HG02943 (cell line): ENCODE results near the gene MDM4.
"Not testable (repeated sequence)": the region's sequence is repeated elsewhere in the genome, so short reads cannot be mapped to it uniquely, and the experiment has no call there.

Experiments
- ATAC-seq: cut with Tn5 transposase; IDR thresholded peaks from one replicate; pipeline ENCODE4 v1.9.1; 2021; ENCODE audit warnings: mild to moderate bottlenecking, low read depth, moderate library complexity; ENCODE audit not compliant: unreplicated experiment

MDM4 gene, protein sequence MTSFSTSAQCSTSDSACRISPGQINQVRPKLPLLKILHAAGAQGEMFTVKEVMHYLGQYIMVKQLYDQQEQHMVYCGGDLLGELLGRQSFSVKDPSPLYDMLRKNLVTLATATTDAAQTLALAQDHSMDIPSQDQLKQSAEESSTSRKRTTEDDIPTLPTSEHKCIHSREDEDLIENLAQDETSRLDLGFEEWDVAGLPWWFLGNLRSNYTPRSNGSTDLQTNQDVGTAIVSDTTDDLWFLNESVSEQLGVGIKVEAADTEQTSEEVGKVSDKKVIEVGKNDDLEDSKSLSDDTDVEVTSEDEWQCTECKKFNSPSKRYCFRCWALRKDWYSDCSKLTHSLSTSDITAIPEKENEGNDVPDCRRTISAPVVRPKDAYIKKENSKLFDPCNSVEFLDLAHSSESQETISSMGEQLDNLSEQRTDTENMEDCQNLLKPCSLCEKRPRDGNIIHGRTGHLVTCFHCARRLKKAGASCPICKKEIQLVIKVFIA

DNA sequence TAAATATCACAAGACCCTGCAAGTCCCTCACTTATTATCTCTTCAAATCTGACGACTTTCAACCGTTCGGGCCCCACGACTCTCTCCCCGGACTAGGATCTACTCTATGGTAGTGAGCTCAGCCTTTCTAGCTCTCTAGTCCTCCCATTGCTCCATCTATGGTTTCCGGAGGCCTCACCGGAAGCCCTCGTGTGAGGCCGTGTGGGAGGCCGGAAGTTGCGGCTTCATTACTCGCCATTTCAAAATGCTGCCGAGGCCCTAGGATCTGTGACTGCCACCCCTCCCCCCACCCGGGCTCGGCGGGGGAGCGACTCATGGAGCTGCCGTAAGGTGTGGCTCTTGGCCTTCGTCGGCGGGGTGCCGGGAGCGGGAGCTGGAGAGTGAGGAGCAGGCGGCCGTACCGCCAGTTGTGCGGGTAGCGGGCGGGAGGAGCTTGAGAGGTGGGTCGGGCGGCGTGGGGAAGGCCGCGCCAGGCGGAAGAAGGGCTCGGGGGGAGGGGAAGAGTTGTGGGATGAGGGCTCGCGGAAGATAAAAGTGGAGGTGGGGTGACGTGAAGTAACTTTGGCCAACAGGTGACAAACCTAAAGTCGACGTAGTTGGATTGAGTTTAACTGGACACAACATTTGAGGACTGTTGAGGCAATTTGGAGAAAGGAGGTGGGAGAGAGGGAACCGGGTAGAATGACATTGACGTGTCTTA is at the start of gene MDM4:
TSS of gene MDM4 (plus strand) at position 227 of the 700 bp plus-strand sequence. CDS start 9,113 bp downstream, outside the sequence.
- ATAC-seq = peak; percentile 78

DNA sequence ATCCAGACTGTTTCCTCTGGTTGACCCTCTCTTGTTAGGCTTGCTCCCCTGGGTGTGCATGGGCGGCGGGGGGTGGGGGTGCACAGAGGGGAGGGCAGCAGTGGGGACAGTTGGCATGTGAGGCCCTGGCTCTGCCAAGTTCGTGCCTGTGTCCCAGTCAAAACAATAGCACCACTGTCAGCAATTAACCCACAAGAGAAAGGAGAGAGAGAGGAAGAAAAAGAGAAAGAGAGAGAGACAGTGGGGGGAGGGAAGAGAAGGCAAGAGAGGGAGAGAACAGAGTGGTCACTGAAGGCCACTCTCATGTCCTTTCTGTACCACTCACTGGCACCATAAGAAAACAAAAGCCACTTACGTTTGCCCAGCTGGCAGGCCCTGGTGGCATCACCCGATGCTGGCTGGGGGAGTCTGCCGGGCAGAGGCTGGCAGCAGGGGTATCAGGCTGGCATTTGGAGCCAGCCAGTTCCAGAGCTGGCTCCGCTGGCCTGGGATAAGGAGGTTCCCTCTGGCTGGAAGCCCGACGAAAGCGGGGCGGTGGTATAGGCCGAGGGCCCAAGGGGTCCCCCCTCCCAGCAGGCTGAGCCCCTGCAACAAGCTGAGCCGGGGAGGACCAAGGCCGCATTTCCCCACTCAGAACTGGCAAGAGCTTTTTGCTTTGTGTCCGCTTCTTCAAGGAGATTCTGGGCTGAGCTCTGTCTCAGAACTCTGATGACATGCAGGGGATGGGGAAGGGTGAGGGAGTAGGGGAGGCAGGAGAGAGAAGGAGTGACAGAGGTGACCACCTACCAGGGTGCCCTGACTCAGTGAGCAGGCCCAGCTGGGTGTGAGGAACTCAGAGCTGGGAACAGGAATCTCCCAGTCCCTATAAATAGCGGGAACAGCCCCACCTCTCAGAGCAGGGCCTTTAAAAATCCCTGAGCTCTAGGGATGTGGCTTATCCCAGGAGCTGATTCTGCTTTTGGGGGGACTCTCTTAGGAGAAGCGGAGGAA is 49.5 kb upstream of the MDM4 start:
- no peak for ATAC-seq

DNA sequence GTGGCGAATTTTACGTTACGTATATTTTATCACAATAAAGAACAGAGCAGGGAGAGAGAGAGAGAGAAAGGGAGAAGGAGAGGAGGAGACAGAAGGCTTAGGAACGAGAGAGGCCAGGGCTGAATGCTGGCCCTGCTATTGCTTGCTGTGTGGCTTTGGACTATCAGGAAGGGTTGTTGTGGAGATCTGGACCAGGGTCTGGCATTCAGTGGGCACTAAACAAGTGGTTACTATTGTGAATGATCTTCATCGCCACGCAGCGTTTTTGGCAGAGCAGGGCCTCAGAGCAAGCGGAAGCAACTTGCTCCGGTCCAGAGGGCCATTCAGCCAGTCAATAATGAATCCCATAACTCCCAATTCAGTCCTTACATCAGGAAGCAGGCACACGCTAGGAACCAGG is 48.0 kb upstream of the MDM4 start:
- ATAC-seq = no peak

DNA sequence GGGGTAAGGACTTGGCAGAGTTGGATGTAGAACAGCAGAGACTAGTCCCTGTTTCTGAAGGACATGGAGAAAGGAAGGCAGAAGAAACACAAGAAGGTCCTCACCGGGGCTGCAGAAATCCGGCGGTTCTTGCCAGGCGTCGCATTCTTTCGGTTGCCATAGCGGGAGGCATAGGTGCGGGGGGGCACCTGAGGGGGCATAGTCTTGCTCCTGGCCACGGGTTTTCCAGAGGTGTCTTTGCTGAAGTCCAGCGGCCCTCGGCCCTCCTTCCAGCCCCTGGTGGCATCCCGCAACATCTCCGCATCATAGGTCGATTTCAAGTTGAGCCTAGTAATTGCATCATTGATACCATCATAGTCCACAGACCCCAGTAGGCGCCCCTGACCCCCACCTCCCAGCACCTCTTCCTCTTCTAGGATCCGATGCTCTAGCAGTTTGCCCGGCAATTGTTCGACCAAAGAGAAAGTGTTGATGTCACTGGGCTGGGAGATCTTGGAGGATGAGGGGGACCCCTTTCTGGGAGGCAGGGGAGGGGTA is 47.4 kb upstream of the MDM4 start:
- ATAC-seq = no peak

DNA sequence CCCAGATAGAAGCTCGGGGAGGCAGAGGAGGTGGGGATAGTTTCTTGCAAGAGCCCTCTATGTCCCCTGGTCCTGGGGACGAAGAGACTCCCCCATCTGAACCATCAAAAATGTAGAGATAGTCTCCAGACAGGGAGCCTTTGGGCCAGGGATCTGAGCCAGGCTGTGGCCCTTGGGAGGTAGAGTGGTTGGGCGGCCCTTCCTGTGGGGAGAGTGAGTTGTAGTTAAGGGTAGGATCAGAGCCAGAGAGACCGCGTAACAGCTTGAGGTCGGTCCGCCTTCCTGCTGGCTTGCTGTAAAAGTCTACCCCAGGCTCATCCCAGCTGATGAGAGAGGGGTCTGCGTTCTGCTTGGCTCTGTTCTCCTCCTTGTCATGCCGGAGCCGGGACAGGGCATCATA is 46.9 kb upstream of the MDM4 start:
- ATAC-seq = no peak

DNA sequence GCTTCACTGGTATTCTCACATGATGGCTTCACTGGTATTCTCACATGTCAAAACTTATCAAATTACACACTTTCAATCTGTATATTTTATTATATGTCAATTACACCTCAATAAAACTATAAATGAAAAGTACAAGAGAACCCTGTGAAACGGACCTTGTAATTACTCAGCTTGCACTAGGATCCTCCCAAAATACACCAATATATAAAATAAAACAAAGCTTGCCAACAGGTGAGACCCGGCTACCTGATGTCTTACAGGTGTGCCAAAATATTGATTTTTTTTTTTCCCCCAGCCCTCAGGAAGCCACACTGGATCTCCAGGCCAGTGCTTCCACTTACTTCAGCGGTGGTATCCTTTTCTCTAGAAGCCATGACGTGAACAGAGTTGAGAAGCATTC is 44.5 kb upstream of the MDM4 start:
- ATAC-seq = no peak

DNA sequence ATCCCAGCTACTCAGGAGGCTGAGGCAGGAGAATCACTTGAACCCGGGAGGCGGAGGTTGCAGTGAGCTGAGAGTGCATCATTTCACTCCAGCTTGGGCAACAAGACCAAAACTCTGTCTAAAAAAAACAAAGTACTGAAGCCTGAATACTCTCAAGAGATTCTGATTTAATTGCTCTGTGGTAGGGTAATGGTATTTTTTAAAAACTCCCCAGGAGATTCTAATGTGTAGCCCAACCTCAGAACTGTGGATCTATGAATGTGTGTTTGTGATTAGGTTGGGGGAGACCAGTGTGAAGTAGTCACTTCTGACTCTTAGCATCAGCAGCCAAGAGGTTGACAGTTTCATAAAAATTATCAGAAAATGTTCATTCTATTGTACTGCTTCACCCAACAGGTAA is 43.5 kb upstream of the MDM4 start:
- no peak for ATAC-seq

DNA sequence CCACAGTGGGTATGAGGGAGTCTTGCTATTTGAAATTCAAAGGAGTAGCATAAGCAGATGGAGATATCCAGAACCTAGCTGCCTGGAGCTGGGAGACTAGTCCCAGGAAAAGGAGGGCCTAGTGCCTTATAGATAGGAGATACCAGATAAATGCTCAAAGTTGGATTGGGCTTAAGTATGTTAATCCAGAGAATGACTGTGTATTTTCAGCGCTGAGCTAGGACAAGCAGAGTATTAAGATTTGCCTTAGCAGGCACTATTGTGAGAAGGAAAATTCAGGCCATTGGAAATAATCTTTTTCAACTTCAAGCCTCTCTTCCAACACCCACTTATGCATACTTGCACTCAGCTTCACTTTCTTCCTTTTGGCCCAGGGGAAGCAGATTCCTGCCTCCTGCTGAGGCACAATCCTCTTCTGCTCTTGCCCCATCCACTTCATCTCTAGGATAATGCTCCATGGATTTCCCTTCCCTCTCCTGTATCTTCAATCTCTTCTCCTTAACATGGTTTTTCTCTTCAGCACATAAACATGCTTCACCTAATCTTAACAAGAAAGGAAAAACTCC is 42.7 kb upstream of the MDM4 start:
- no peak for ATAC-seq

DNA sequence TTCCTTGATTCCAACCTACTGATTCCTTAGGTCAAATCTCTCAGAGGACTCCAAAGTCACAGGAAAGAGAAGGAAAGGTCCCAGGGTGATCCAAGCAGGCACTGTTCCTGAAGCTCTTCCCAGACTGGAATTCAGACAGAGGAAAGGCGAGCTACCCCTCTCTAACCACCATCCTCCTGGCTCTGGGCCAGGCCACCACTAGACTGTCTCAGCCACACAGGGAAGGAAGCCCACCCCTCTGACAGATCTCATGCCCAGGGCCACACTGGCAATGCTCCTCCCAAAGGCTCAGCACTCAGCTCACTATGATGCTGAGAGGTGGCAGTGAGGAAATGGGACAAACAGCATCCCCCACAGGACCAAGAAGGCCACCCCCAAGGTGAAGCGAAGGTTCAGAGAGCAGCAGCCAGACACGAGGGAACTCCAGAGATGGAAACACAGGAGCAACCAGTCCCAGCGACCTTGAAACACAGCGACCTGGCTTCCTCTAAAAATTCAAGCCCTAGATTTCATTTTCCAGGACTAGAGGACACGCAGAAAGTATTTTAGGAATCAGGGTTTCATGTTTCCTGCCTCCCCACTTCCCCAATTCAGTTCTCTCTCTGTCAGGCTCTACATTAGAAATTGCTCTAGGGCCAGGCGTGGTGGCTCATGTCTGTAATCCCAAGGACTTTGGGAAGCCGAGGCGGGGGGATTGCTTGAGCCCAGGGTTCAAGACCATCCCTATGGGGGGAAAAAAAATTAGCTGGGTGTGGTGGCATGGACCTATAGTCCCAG is 40.4 kb upstream of the MDM4 start:
- no peak for ATAC-seq

DNA sequence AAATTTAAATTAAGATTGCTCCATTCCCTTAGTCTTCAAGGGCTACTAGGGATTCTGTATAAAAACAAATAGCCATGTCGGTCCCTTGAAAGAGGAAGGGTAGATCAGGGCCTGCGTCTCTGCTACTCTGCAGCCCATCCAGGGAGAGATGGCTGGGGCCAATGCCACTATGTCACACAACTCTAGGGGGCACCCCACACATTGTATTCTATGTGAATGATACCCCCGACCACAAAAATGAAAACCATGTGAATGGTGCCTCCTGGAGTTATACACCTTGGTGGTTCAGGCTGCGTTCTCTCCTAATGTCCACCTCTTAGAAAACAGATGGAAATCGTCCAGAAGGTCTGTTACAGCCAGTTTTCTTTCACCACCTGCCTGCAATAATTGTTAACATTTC is 39.6 kb upstream of the MDM4 start:
- no peak for ATAC-seq

DNA sequence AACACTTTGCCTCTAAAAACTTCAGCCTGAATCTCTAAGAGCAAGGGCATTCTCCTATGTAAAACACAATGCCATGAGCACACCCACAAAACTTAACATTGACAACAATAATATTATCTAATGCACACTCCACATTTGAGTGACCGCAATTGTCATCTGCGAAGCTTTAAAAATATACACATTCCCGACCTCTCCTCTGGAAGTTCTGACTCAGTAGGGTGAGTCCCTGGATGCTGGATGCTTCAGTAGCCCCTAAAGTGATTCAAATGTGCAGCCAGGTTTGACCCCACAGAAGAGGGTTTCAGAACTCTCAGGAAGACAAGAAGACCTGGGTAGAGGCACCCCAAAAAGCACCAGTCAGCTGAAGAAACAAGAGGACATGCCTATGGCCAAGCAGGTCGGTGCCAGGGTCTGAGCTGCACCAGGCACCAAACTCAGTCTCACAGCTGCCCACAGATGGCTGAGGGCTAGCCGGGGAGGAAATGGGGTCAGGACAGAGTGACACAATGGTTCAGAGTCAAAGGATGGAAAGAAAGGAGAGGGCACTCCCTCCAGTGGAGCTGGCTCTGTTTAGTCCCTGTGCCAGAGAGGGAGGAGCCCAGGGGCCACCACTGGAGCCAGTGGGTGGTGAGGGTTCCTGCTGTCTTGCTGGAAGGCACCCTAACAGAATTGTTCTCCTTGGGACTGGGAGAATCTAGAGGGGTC is 39.0 kb upstream of the MDM4 start:
- no peak for ATAC-seq

DNA sequence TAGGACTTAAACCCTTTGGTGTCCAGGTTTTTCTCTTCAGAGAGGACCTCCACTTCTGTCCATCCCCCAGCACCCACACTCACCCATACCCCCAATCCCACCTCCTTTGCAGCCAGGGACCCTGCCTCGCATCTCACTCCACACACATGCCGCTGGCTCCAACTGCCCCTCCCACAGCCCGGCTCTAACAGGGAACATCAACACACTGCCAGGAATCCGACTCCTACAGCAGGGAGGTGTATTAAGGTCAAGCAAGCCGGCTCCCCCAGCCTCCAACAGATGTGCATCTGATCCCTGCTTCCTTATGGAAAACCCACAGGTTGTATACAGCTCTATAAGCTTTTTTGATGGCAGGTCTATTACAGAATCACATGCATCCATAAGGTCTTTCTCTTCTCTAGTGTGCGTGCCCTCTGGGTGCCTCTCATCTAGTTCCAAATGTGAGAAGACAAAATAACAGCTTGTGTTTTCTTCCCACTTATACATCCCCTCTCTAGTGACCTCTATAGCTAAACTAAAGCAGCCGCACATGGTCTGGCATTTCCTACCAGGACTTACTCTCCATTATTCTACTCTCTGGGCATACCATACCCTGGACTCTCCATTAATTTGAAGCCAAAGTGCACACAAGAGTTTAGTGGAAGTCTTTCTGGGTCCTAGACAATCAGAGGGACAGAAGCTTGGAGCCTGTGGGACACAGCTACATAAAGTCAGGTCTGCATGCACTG is 37.9 kb upstream of the MDM4 start:
- no peak for ATAC-seq

DNA sequence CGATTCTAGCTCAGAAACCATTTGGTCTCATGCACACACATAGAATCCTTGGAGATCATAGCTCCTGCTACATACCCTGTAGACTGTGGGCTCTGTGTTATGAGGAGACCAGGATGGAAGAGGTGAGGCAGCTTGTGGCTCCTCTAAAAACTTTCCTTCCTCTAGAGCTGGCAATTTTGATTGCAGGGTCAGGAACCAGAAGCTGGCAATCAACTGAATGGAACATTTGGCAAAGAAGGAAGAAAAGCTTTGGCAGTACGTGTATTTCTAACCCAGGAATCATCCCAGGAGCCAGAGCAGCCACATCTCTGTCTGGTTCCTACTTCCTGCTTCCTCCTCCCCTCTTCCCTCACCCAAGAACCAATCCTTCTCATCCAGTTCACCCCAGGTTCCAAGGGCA is 37.3 kb upstream of the MDM4 start:
- ATAC-seq = no peak

DNA sequence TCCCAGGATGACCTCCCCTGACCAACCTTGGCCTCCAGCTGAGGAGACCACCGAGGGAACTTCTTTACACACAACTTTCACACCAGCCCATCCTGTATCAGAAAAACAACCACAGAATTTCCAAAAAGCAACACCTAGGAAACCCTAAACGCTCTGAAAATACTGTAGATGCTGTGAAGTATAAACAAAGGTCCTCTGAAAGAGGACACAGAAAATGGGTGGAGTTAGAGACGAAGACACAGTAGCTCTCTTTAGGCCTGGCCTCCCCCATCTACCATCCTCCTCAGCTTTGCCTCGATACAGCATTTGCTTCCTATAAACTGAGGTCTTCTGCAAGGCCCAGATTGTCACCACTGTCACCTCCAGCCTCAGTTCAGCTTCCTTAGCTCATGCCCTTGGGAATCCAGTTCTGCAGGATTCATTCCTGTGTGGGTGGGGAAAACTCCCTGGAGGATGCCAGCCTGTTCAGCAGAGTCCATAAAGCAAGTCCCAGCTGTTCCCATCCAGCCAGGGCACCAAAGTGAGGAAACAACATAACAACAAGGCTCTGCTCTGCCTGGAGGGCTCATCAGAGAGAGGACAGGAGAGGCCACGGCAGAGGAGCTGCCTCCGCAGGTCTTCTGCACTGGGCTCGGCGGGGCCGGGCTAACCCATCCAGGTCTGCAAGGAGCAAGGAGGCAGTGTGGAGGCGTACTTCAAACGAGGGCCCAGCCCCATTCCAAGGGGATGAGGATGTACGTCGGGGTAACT is 36.6 kb upstream of the MDM4 start:
- no peak for ATAC-seq

DNA sequence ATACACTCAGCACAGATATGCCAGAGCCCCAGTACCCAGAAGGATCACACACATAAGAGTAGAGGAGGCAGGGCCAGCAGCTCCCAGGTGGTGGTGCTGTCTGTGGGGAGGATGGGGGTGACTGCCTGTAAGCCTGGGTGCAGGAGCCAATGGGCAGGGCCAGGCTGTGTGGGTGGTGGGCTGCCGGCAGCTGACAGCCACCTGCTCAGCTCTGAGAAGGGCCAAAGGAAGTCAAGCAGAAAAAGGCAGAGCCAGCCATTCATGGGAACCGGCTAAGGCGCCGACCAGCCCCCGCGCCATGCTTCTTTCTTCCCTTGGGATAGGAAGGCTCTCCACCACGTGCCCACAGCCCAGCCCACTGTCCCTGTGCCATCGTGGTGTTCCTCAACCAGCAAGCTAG is 35.7 kb upstream of the MDM4 start:
- no peak for ATAC-seq

DNA sequence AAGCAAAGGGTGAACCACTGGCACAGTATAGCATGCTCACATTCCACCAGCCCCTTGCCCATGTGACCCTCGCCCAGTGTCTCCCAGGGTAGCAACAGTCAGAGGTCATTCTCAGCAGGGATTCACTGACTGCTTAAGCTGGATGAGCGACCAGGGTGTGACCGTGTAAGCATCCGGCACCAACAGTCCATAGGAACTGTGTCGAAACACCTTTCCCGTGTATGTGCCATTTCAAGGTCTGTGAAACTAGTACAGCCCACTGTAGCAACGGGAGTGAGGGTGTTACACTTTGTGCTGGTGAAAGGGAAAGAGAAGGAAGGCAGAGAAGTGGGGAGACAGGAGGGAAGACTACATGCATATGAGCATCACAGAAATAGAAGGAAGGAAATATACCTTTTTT is 32.4 kb upstream of the MDM4 start:
- no peak for ATAC-seq

DNA sequence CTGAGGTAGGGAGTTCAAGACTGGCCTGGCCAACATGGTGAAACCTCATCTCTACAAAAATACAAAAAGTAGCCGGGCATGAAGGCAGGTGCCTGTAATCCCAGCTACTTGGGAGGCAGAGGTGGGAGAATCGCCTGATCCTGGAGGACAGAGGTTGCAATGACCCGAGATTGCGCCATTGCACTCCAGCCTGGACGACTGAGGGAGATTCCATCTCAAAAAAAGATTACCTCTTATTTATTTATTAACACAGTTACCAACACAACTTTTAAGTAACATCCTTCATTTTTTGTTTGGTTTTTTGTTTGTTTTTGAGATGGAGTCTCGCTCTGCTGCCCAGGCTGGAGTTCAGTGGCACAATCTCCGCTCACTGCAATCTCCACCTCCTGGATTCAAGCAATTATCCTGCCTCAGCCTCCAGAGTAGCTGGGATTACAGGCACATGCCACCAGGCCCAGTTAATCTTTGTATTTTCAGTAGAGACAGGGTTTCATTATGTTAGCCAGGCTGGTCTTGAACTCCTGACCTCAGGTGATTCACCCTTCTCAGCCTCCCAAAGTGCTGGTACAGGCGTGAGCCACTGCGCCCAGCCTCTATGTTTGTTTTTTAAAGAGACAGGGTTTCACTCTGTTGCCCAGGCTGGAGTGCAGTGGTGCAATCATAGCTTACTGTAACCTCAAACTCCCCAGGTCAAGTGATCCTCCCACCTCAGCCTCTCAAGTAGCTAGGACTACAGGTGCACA is 29.5 kb upstream of the MDM4 start:
- not testable (repeated sequence) for ATAC-seq
